ENCODE results near the gene PCCB.
A peak's percentile ranks its signal among the peaks of the same experiment; 100 is the strongest.
"Not testable (repeated sequence)": the region's sequence is repeated elsewhere in the genome, so short reads cannot be mapped to it uniquely, and the experiment has no call there.

PCCB gene

GRCh38 chr3:136330900-136331299 is 80.8 kb downstream of the PCCB start:
- DNase-seq = no peak

- no peak for DNase-seq
These were observed 82.2 kb downstream of the PCCB start for GRCh38 chr3:136332302-136332701.

GRCh38 chr3:136332776-136333175 is 82.6 kb downstream of the PCCB start:
- DNase-seq = no peak

- no peak for DNase-seq
These were observed 84.1 kb downstream of the PCCB start for GRCh38 chr3:136334209-136334608.

GRCh38 chr3:136334726-136335125 is 84.6 kb downstream of the PCCB start:
- not testable (repeated sequence) for DNase-seq

- no peak for DNase-seq
These were observed 86.4 kb downstream of the PCCB start for GRCh38 chr3:136336329-136337100.

- peak; percentile 88 for DNase-seq
These were observed 93.3 kb downstream of the PCCB start for GRCh38 chr3:136343446-136343845.

- DNase-seq = peak; percentile 91
These were observed 93.9 kb downstream of the PCCB start for GRCh38 chr3:136343873-136344555.

- no peak for DNase-seq
These were observed 96.3 kb downstream of the PCCB start for GRCh38 chr3:136346486-136346885.

GRCh38 chr3:136350132-136350531 is 100.0 kb downstream of the PCCB start:
- no peak for DNase-seq

- DNase-seq = no peak
These were observed 100.4 kb downstream of the PCCB start for GRCh38 chr3:136350557-136350956.

- DNase-seq = no peak
These were observed 101.2 kb downstream of the PCCB start for GRCh38 chr3:136351351-136351750.

- no peak for DNase-seq
These were observed 101.8 kb downstream of the PCCB start for GRCh38 chr3:136351905-136352304.

- no peak for DNase-seq
These were observed 103.3 kb downstream of the PCCB start for GRCh38 chr3:136353461-136353860.

GRCh38 chr3:136366289-136366688 is 116.1 kb downstream of the PCCB start:
- no peak for DNase-seq

GRCh38 chr3:136375800-136376199 is 125.7 kb downstream of the PCCB start:
- not testable (repeated sequence) for DNase-seq

- DNase-seq = no peak
These were observed 127.4 kb downstream of the PCCB start for GRCh38 chr3:136377508-136377907.

- DNase-seq = no peak
These were observed 127.9 kb downstream of the PCCB start for GRCh38 chr3:136378011-136378410.

Data from DMS53 (cell line).